Neural cell (in vitro differentiated cells): ENCODE data around the gene FIGLA. TPM values are rescaled to one million over a fixed set of nuclear protein-coding genes. Genes with fewer than 3 reads are reported as not detected.

ENCODE experiments used
- H2AFZ ChIP-seq: fragments of 200-600, 300-800 bp; sonication (generic), shearing (Covaris generic); 2 replicates; pipeline ENCODE4 v1.6.0; 2014; ENCODE audit warnings: low read depth, mild to moderate bottlenecking, antibody characterized with exemption, low read length, moderate library complexity
- H3F3A ChIP-seq: fragments of 200-600 bp; shearing (Covaris generic); 2 replicates; pipeline ENCODE4 v1.6.1; 2016; ENCODE audit warnings: mild to moderate bottlenecking, moderate library complexity, mixed read lengths, antibody characterized with exemption, low read length; ENCODE audit not compliant: insufficient read depth, poor library complexity, severe bottlenecking
- H3K27ac ChIP-seq: fragments of 200-600, 300-800 bp; sonication (generic), shearing (Covaris generic); 2 replicates; pipeline ENCODE4 v1.5.1; 2014; ENCODE audit warnings: mild to moderate bottlenecking, low read length, moderate library complexity
- H3K27me3 ChIP-seq: fragments of 300-800, 200-600 bp; sonication (generic), shearing (Covaris generic); 2 replicates; pipeline ENCODE4 v1.6.0; 2014; ENCODE audit warnings: mild to moderate bottlenecking, low read depth, low read length, moderate library complexity; ENCODE audit not compliant: insufficient read depth
- H3K36me3 ChIP-seq: fragments of 300-800, 200-600 bp; sonication (generic), shearing (Covaris generic); 2 replicates; pipeline ENCODE4 v1.5.1; 2014; ENCODE audit warnings: mild to moderate bottlenecking, antibody characterized with exemption, low read length, moderate library complexity; ENCODE audit not compliant: insufficient read depth
- H3K4me2 ChIP-seq: fragments of 300-800, 200-600 bp; sonication (generic), shearing (Covaris generic); 2 replicates; pipeline ENCODE4 v1.6.0; 2014; ENCODE audit warnings: mild to moderate bottlenecking, low read length
- H3K4me3 ChIP-seq: fragments of 300-800, 200-600 bp; sonication (generic), shearing (Covaris generic); 2 replicates; pipeline ENCODE4 v1.5.1; 2014; ENCODE audit warnings: mild to moderate bottlenecking, low read length, moderate library complexity
- H3K79me2 ChIP-seq: fragments of 200-600 bp; shearing (Covaris generic); replicated peaks from 2 replicates; pipeline ENCODE4 v1.6.0; 2014; ENCODE audit warnings: mild to moderate bottlenecking, low read length, moderate library complexity; ENCODE audit not compliant: insufficient read depth
- H3K9ac ChIP-seq: fragments of 300-800, 200-600 bp; sonication (generic), shearing (Covaris generic); 2 replicates; pipeline ENCODE4 v1.6.1; 2016; ENCODE audit warnings: mild to moderate bottlenecking, low read length, mixed read lengths
- H3K9me2 ChIP-seq: fragments of 200-600 bp; shearing (Covaris generic); 2 replicates; pipeline ENCODE4 v1.6.1; 2016; ENCODE audit warnings: mild to moderate bottlenecking, low read length, mixed read lengths; ENCODE audit not compliant: insufficient read depth
- H3K9me3 ChIP-seq: fragments of 200-600, 300-800 bp; sonication (generic), shearing (Covaris generic); 2 replicates; pipeline ENCODE4 v1.6.1; 2016; ENCODE audit warnings: mild to moderate bottlenecking, mixed run types, low read length, moderate library complexity, mixed read lengths
- H4K20me1 ChIP-seq: fragments of 200-600 bp; shearing (Covaris generic); 2 replicates; pipeline ENCODE4 v1.6.1; 2016; ENCODE audit warnings: mild to moderate bottlenecking, mixed run types; ENCODE audit not compliant: insufficient read depth
- EP300 ChIP-seq: fragments of 450-650 bp; conservative IDR thresholded peaks from 2 replicates; pipeline ENCODE4 v1.6.1; 2014; ENCODE audit warnings: antibody characterized with exemption, mild to moderate bottlenecking, moderate library complexity; ENCODE audit not compliant: poor library complexity, severe bottlenecking
- EZH2 ChIP-seq: fragments of 200-600, 300-800 bp; shearing (Covaris generic), sonication (generic); IDR thresholded peaks from 2 replicates; pipeline ENCODE4 v1.6.1; 2014; ENCODE audit warnings: antibody characterized with exemption, low read length, borderline replicate concordance, mild to moderate bottlenecking; ENCODE audit not compliant: insufficient read depth, poor library complexity, severe bottlenecking
- MXI1 ChIP-seq: fragments of 450-650 bp; conservative IDR thresholded peaks from 2 replicates; pipeline ENCODE4 v1.6.1; 2014; ENCODE audit warnings: antibody characterized with exemption, mild to moderate bottlenecking; ENCODE audit not compliant: poor library complexity, severe bottlenecking
- POLR2AphosphoS5 ChIP-seq: IDR thresholded peaks from 2 replicates; pipeline ENCODE4 v1.6.1; 2012
- RAD21 ChIP-seq: fragments of 450-650 bp; conservative IDR thresholded peaks from 2 replicates; pipeline ENCODE4 v1.6.1; 2014; ENCODE audit warnings: antibody characterized with exemption, mild to moderate bottlenecking, moderate library complexity
- REST ChIP-seq: IDR thresholded peaks from 2 replicates; pipeline ENCODE4 v1.6.1; 2012; ENCODE audit warnings: borderline replicate concordance
- SMC3 ChIP-seq: fragments of 450-650 bp; conservative IDR thresholded peaks from 2 replicates; pipeline ENCODE4 v1.6.1; 2014; ENCODE audit warnings: antibody characterized with exemption, mild to moderate bottlenecking, moderate library complexity; ENCODE audit not compliant: poor library complexity
- TAF1 ChIP-seq: IDR thresholded peaks from 2 replicates; pipeline ENCODE4 v1.6.1; 2012; ENCODE audit warnings: low read depth
- polyA plus RNA-seq: library from polyadenylated mRNA; depleted of rRNA; stranded (reverse); fragments of >200 nt; gene quantifications from 2 replicates; pipeline ENCODE4 v1.2.3, GENCODE V29; 2014
- TF ChIP-seq, protein P1 (sequence below): fragments of 450-650 bp; IDR thresholded peaks from 2 replicates; pipeline ENCODE4 v1.5.1; 2014; ENCODE audit warnings: antibody characterized with exemption, mild to moderate bottlenecking, moderate library complexity; ENCODE audit not compliant: poor library complexity, severe bottlenecking

The FIGLA gene
- polyA plus RNA-seq, 1 donor from 2014 or later: not detected

DNA sequence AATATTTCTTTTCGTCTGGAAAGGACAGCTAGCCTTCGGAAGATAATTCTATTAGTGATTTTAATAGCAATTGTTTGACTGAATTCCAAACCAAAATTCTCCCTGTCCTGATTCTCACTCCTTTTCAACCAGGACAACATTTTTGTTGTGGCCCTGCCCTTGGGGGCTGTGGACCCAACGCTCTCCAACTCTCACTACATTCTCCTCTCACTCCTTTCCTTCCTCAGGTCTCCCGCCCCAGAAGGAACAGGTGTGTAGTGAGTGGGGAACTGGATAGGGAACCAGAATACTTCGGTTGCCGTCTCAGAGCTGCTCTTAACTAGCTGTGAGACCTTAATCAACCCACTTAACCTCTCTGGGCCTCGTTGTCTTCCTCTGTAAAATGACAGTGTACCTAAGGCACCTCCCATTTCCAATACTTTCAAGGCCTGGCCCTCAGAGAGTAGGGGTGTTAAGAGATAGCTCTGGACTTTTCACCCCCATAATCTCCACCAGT lies 21.8 kb downstream of the FIGLA start:
- TF ChIP-seq SMC3 (no peak), EZH2 (no peak), REST (no peak), TAF1 (no peak), MXI1 (no peak), RAD21 (no peak), POLR2AphosphoS5 (no peak), EP300 (no peak)
- TF ChIP-seq, protein P1, sequence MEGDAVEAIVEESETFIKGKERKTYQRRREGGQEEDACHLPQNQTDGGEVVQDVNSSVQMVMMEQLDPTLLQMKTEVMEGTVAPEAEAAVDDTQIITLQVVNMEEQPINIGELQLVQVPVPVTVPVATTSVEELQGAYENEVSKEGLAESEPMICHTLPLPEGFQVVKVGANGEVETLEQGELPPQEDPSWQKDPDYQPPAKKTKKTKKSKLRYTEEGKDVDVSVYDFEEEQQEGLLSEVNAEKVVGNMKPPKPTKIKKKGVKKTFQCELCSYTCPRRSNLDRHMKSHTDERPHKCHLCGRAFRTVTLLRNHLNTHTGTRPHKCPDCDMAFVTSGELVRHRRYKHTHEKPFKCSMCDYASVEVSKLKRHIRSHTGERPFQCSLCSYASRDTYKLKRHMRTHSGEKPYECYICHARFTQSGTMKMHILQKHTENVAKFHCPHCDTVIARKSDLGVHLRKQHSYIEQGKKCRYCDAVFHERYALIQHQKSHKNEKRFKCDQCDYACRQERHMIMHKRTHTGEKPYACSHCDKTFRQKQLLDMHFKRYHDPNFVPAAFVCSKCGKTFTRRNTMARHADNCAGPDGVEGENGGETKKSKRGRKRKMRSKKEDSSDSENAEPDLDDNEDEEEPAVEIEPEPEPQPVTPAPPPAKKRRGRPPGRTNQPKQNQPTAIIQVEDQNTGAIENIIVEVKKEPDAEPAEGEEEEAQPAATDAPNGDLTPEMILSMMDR: no peak
- no peak overlapping the region for H3K27ac ChIP-seq
- H2AFZ ChIP-seq: no peak overlapping the region
- H3K9me3 ChIP-seq: no peaks in the 10 kb centered on the region
- no peak overlapping the region for H3K4me2 ChIP-seq
- H3K9ac ChIP-seq: no peak overlapping the region
- no peaks in the 10 kb centered on the region for H4K20me1 ChIP-seq
- H3K4me3 ChIP-seq: peak overlapping the region; percentile 30
- H3K79me2 ChIP-seq: peaks cover 32% of the 10 kb centered on the region
- H3K27me3 ChIP-seq: no peaks in the 10 kb centered on the region
- H3F3A ChIP-seq: no peaks in the 10 kb centered on the region
- H3K9me2 ChIP-seq: no peaks in the 10 kb centered on the region
- H3K36me3 ChIP-seq: no peaks in the 10 kb centered on the region

DNA sequence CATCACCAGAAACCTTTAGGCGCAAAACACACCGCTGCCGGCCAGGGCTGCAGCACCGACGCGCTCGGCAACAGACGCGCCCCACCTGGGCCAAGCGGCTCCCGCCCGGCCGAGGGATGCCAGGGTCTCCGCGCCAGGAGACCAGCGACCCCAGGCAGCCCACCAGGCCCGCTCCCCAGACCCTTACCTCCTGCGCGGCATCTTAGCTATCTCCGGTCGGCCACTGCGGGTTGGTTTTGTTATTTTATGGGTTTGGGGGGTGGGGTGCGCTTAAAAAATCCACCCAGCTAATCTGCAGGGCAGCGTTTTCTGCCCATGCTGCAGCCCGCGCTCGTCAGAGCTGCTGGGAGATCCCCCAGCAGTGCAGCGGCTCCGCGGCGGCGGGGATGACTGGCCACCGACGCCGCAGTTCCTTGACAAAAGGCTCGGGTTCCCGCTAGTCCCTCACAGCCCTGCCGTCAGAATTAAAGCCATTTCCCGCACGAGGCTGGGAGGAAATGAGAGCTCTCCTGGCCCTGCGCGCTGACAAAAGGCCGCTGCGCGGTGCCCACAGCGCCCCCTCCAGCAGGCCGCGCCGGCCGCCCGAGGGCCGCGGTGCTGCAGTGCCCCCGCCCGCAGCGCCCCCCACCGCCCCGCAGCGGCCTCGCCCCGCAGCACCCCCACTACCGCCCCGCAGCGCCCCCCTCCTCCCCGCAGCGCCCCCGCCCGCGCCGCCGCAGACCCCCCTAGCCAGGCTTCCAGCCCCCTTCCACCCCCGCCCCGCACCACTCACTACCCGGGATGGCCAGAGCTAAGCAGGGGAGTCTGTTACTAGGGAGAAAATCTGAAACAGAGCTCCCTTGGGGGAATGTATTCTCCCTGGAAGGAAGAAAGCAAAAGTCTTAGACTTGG lies 22.5 kb downstream of the FIGLA start, which contains the start of gene ADD2:
ADD2 (minus strand) TSS at position 502 of the 891 bp plus-strand sequence. CDS start 61,792 bp downstream, outside the sequence.
- Histone ChIP-seq H3F3A (no peaks in the 10 kb centered on the region), H3K9me2 (no peaks in the 10 kb centered on the region), H2AFZ (peak within 1 kb of the TSS; percentile 87), H3K9ac (peak within 1 kb of the TSS; percentile 98), H3K4me2 (peak within 1 kb of the TSS; percentile 98), H3K4me3 (peak within 1 kb of the TSS; percentile 97), H3K27me3 (no peaks in the 10 kb centered on the region), H4K20me1 (no peaks in the 10 kb centered on the region), H3K79me2 (peaks cover 39% of the 10 kb centered on the region), H3K27ac (peak within 1 kb of the TSS; percentile 88), H3K36me3 (no peaks in the 10 kb centered on the region), H3K9me3 (no peaks in the 10 kb centered on the region)
- TF ChIP-seq SMC3: peak; percentile 62
- no peak for TF ChIP-seq EP300
- TF ChIP-seq, protein P1: peak; percentile 65
- TF ChIP-seq RAD21: peak; percentile 45
- TF ChIP-seq MXI1: peak; percentile 21
- TF ChIP-seq REST: peak; percentile 80
- TF ChIP-seq EZH2: no peak
- TF ChIP-seq POLR2AphosphoS5: peak; percentile 79
- TF ChIP-seq TAF1: peak; percentile 80
